A673 (cell line): Measurements from ENCODE around the gene MKRN1.

ENCODE experiments used
- CTCF ChIP-seq: fragments of 300-800, 200-600 bp; sonication (generic); conservative IDR thresholded peaks from 2 replicates; pipeline ENCODE4 v1.5.1; 2017; ENCODE audit warnings: low read depth, mild to moderate bottlenecking, antibody characterized with exemption, low read length, moderate library complexity, mixed read lengths
- EZH2 ChIP-seq: fragments of 200-600 bp; sonication (generic); IDR thresholded peaks from 2 replicates; pipeline ENCODE4 v1.6.1; 2017; ENCODE audit warnings: borderline replicate concordance, low read depth, mild to moderate bottlenecking, mixed read lengths, antibody characterized with exemption, low read length; ENCODE audit not compliant: poor library complexity, severe bottlenecking

GRCh38 chr7:140484951-140485499 is 5.7 kb upstream of the MKRN1 start:
- no peak for TF ChIP-seq CTCF
- no peak for TF ChIP-seq EZH2
